Lower lobe of right lung (tissue), 2 donors: ENCODE results near the gene FCHO1. TPM values are rescaled to one million over a fixed set of nuclear protein-coding genes. Genes with fewer than 3 reads are reported as not detected.

Source experiments
- ATAC-seq, 2 donors: fragments of 200-7000 bp; cut with Tn5 transposase; one replicate each; pipeline ENCODE4 v1.9.1; 2020 to 2022; ENCODE audit warnings: mild to moderate bottlenecking in 2 of 2, moderate library complexity in 2 of 2
- DNase-seq: peaks from one replicate; pipeline ENCODE4 v3.0.0-alpha.2; 2020
- H3K27ac ChIP-seq: fragments of 200-600 bp; one replicate; pipeline ENCODE4 v1.8.0; 2022
- H3K27me3 ChIP-seq: fragments of 200-600 bp; one replicate; pipeline ENCODE4 v1.8.0; 2022; ENCODE audit warnings: low read depth
- H3K36me3 ChIP-seq: fragments of 200-600 bp; one replicate; pipeline ENCODE4 v1.8.0; 2022; ENCODE audit warnings: mild to moderate bottlenecking
- H3K4me1 ChIP-seq: fragments of 200-600 bp; one replicate; pipeline ENCODE4 v1.8.0; 2022
- H3K4me3 ChIP-seq: fragments of 200-600 bp; one replicate; pipeline ENCODE4 v1.8.0; 2022; ENCODE audit warnings: mild to moderate bottlenecking
- H3K9me3 ChIP-seq: fragments of 200-600 bp; one replicate; pipeline ENCODE4 v1.8.0; 2022
- CTCF ChIP-seq: fragments of 200-600 bp; IDR thresholded peaks from one replicate; pipeline ENCODE4 v1.8.0; 2022; ENCODE audit warnings: antibody characterized with exemption, mild to moderate bottlenecking
- intact Hi-C: fragments of 100-400 bp; cut with DNase I; formaldehyde crosslinking; loops from one replicate; pipeline ENCODE4 v1.11.0; 2022
- total RNA-seq: library from RNA; stranded (reverse); fragmentation: NEBNext Ultra II Directional; extraction: Animal tissue kit (Norgen Biotek cat#: 25700); gene quantifications from one replicate; pipeline ENCODE4 v1.2.1, GENCODE V29; 2021
- donor health status: DM: no; HTN: yes; CAD: no; lungs with severe emphysema.

FCHO1 gene
- total RNA-seq, 1 donor from 2014 or later, result 8.7 TPM

GRCh38 chr19:17832443-17833208 is 81.3 kb downstream of the FCHO1 start:
- Histone ChIP-seq H3K9me3 (no peaks in the 10 kb centered on the region), H3K4me1 (peaks cover 6% of the 10 kb centered on the region), H3K36me3 (peaks cover 28% of the 10 kb centered on the region), H3K4me3 (no peak overlapping the region), H3K27ac (no peak overlapping the region), H3K27me3 (peaks cover 11% of the 10 kb centered on the region)
- ATAC-seq (no peak), DNase-seq (no peak)
- intact Hi-C loops, result no loop called here
- TF ChIP-seq CTCF, result no peak

DNA sequence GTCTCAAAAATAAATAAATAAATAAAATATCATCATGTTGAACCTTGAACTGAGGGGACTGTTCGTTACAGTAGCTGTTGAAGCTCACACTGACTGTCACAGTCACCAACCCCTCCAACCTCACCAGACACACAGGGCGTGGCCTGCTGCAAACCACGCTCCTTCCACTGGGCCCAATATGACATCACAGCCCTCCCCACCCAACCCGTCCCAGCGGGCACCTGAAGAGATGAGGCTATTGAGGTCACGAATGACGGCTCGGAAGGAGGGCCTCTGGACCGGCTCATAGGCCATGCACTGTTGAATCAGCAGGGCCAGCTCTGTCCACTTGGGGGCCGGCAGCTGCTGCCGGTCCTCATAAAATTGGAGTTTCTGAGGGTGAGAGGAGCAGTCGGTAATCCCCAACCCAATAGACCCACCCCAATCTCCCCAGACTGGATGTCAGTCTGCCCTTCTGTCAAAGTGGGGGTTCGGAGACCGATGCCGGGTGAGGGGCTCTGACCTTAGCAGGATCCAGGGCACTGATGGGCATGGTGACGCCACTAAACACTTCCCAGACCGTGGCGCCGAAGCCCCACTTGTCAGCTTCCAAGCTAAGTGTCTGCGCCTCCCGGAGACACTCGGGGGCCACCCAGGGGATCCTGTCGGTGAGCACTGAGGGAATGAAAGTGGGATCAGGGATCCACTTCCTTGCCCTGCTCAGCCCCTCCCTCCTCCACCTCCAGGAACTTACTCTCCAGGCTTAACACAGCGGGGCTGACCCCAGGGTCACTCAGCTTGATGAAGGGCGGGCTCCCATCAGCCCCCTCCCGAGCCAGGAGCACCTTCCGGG is 83.3 kb downstream of the FCHO1 start:
- peaks cover 11% of the 10 kb centered on the region for H3K27me3 ChIP-seq
- no peak overlapping the region for H3K27ac ChIP-seq
- no peak overlapping the region for H3K4me3 ChIP-seq
- intact Hi-C loops, result no loop called here
- ATAC-seq (no peak), DNase-seq (no peak)
- H3K4me1 ChIP-seq, result peaks cover 6% of the 10 kb centered on the region
- H3K9me3 ChIP-seq, result no peaks in the 10 kb centered on the region
- no peak for TF ChIP-seq CTCF
- peaks cover 45% of the 10 kb centered on the region for H3K36me3 ChIP-seq

GRCh38 chr19:17835182-17836006 is 84.1 kb downstream of the FCHO1 start:
- Histone ChIP-seq H3K36me3 (peaks cover 50% of the 10 kb centered on the region), H3K4me3 (no peak overlapping the region), H3K9me3 (no peaks in the 10 kb centered on the region), H3K27me3 (peaks cover 7% of the 10 kb centered on the region), H3K27ac (no peak overlapping the region), H3K4me1 (peaks cover under 1% of the 10 kb centered on the region)
- DNase-seq, result no peak
- TF ChIP-seq CTCF, result no peak
- ATAC-seq, result no peak
- intact Hi-C loops, result no loop called here

DNA sequence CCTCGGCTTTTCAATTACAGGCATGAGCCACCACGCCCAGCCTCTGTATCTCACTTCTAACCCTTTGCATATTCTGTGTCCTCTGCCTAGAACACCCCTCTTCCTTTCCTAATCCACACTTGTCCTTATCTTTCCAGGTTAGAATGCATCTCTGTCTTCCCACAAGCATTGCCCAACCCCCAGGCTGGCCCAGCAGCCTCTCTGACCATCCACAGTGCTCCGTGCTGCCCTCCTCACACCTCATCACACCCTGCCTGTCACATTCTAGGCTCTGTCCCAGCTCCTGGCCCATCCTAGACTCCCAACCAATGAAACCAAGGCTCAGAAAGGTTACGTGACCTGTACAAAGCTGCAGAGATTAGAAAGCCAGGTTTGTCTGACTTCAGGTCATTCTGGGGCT is 85.3 kb downstream of the FCHO1 start:
- TF ChIP-seq CTCF, result no peak
- Histone ChIP-seq H3K27me3 (peaks cover 2% of the 10 kb centered on the region), H3K27ac (no peak overlapping the region), H3K4me3 (no peak overlapping the region), H3K9me3 (no peaks in the 10 kb centered on the region), H3K4me1 (no peaks in the 10 kb centered on the region), H3K36me3 (peaks cover 59% of the 10 kb centered on the region)
- intact Hi-C loops, result no loop called here
- DNase-seq (no peak), ATAC-seq (no peak)

- Histone ChIP-seq H3K9me3 (no peaks in the 10 kb centered on the region), H3K27me3 (no peaks in the 10 kb centered on the region), H3K4me1 (no peaks in the 10 kb centered on the region), H3K36me3 (peaks cover 51% of the 10 kb centered on the region), H3K27ac (no peak overlapping the region), H3K4me3 (no peak overlapping the region)
- ATAC-seq, result no peak
- intact Hi-C loops, result no loop called here
- no peak for TF ChIP-seq CTCF
- no peak for DNase-seq
Observed at GRCh38 chr19:17837972-17838371, 86.7 kb downstream of the FCHO1 start.
